ENCODE measurements around the gene ZNF668.
"Not testable (repeated sequence)": the region's sequence is repeated elsewhere in the genome, so short reads cannot be mapped to it uniquely, and the experiment has no call there.

The ZNF668 gene

GRCh38 chr16:31016018-31016417 lies 58.0 kb downstream of the ZNF668 start:
- in situ Hi-C loops (cut with MboI; ENCODE audit: low sequenced_read_pairs) = no loop called here

DNA sequence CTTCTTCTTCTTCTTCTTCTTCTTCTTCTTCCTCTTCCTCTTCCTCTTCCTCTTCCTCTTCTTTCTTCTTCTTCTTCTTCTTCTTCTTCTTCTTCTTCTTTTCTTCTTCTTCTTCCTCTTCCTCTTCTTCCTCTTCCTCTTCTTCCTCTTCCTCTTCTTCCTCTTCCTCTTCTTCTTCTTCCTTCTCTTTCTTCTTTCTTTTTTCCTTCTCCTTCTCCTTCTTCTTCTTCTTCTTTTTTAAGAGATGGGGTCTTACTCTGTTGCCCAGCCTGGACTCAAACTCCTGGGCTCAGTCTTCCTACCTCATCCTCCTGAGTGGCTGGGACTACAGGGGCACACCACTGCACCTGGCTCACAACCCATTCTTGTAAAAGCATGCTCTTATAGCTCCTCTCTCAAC lies 60.7 kb downstream of the ZNF668 start:
- in situ Hi-C loops (cut with MboI; ENCODE audit: low sequenced_read_pairs) = not testable (repeated sequence)

GRCh38 chr16:31011815-31012214 lies 62.2 kb downstream of the ZNF668 start:
- in situ Hi-C loops (cut with MboI; ENCODE audit: low sequenced_read_pairs) = not testable (repeated sequence)
